Astrocyte of the spinal cord (primary cell): ENCODE measurements around the gene RALGPS2.

Experiments used
- DNase-seq: peaks from one replicate; pipeline ENCODE4 v3.0.0; 2011; ENCODE audit warnings: low read depth, low spot score
- H3K4me3 ChIP-seq: 2 replicates; pipeline ENCODE4 v1.5.1; 2011; ENCODE audit warnings: low read depth, mild to moderate bottlenecking, low read length, moderate library complexity
- CTCF ChIP-seq: IDR thresholded peaks from 2 replicates; pipeline ENCODE4 v1.5.1; 2012; ENCODE audit warnings: low read depth, mild to moderate bottlenecking, low read length, inconsistent platforms
- in situ Hi-C: cut with HindIII; loops from 2 replicates; pipeline ENCODE4 v1.10.0; 2017; ENCODE audit warnings: low sequenced_read_pairs

The RALGPS2 gene

DNA sequence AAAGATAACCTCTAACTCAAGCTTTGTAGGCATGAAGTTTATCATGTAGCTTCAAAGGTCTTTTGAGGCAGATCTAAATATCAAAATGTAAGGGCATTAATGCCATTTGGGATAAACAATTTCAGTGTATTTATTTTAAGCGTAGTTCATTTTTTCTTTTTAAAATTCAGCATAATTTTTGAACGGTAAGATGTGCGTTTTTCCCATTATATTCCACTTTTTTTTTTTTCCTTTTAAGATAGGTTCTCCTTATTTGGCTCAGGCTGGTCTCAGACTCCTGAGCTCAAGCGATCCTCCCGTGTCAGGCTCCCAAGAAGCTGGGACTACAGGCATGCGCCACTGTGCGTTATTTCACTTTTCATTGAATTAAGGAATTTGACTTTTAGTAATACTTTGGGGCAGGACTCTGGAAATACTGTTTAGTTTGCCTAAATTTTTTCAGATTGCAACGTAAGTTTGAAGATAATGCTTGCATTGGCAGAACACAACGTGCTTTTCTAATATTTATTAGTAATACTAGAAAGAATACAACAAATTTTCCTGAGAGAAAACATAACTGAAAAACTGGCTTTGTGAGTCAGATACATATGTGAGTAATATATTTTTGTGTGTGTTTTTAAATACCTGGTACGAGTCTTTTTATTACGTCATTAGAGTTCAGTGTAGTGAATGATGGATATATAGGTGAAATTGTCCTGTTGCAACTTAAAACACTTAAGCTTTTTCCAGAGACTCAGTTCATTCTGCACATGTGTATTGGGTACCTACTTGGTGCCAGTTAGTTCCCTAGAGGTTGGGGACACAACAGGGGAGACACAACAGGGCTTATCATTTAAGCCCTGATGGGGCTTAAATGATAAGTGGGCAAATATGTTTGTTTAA lies 2.2 kb downstream of the RALGPS2 start:
- TF ChIP-seq CTCF: no peak
- in situ Hi-C loops: no loop called here
- H3K4me3 ChIP-seq: peak overlapping the region; percentile 67
- DNase-seq: peak; percentile 38

DNA sequence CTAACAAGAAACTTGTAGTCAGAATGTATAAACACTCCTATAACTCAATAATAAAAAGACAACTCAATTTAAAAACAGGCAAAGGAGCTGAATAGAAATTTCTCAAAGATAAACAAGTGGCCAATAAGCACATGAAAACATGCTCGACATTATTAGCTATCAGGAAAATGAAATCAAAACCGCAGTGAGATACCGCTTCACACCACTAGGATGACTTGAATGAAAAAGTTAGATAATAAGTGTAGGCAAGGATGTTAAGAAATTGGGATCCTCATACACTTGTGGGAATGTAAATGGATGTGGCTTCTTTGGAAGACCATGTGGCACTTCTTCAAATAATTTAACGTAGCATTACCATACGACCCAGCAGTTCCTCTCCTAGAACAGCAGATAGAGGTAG lies 8.9 kb downstream of the RALGPS2 start:
- H3K4me3 ChIP-seq: no peak overlapping the region
- TF ChIP-seq CTCF: no peak
- no peak for DNase-seq
- in situ Hi-C loops: no loop called here

GRCh38 chr1:178738780-178739179 lies 13.7 kb downstream of the RALGPS2 start:
- TF ChIP-seq CTCF: no peak
- no peak overlapping the region for H3K4me3 ChIP-seq
- no peak for DNase-seq
- in situ Hi-C loops: no loop called here

DNA sequence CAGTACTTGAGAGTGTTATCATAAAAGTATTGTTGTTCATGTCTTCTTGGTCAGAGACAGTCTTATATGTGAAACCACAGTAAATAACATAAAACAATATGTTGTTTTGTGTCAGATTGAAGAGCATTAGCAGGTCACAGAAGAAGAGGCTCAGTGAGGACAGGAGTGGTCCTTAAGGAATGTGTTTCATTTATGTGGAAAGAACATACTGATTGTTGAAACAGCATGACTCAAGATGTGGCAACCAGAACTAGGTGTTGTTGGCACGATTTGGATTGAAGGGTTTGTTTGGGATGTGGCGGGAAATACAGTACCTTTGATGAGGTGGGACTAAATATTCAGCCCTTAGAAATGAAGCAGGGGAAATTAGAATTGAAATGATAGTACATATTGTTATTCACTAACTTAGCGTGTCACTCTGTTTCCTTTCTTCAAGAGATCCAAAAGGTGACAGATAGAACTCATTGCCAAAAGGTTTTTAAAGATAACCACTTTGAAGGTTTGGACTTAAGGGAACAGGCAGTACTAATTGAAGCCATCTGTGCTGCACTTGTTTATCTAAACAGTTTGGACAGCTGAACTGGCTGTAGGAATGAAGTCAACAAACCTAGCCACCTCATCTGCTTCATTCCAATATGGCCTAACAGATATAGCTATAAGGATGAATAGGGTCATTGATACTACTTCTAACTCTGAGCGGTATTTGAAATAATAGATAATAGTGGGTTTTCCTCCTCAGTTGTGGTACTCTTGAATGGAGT lies 14.4 kb downstream of the RALGPS2 start:
- no peak for TF ChIP-seq CTCF
- in situ Hi-C loops: no loop called here
- peak; percentile 22 for DNase-seq
- H3K4me3 ChIP-seq: no peak overlapping the region

- in situ Hi-C loops: no loop called here
- no peak for DNase-seq
- H3K4me3 ChIP-seq: no peak overlapping the region
- TF ChIP-seq CTCF: no peak
Observed at GRCh38 chr1:178740491-178740890, 15.4 kb downstream of the RALGPS2 start.

DNA sequence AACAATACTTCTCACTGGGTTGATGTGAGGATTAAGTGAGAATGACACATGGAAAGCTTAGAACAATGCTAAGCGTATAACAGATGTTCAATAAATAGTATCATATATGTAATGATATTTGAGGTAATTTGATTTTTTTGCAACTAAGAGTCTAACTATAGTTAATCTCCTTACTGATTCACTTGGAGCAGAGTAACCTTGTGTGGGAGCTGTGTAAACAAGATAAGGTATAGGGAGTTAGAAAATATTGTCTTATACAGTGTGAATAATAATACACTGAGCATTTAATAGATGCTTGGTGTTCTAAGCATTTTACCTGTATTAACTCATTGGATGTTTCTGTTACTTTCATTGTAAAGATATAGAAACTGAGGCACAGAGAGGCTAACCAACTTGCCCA lies 15.9 kb downstream of the RALGPS2 start:
- in situ Hi-C loops: no loop called here
- no peak for TF ChIP-seq CTCF
- H3K4me3 ChIP-seq: no peak overlapping the region
- no peak for DNase-seq
